Bronchus fibroblast of lung (primary cell): Measurements from ENCODE around the gene AHCTF1. TPM values are rescaled to one million over a fixed set of nuclear protein-coding genes. Genes with fewer than 3 reads are reported as not detected.

Experiments used
- total RNA-seq: library from RNA; depleted of rRNA; stranded (reverse); fragments of >200 nt; gene quantifications from 2 replicates; pipeline ENCODE4 v1.2.3, GENCODE V29; 2015

Gene AHCTF1, protein sequence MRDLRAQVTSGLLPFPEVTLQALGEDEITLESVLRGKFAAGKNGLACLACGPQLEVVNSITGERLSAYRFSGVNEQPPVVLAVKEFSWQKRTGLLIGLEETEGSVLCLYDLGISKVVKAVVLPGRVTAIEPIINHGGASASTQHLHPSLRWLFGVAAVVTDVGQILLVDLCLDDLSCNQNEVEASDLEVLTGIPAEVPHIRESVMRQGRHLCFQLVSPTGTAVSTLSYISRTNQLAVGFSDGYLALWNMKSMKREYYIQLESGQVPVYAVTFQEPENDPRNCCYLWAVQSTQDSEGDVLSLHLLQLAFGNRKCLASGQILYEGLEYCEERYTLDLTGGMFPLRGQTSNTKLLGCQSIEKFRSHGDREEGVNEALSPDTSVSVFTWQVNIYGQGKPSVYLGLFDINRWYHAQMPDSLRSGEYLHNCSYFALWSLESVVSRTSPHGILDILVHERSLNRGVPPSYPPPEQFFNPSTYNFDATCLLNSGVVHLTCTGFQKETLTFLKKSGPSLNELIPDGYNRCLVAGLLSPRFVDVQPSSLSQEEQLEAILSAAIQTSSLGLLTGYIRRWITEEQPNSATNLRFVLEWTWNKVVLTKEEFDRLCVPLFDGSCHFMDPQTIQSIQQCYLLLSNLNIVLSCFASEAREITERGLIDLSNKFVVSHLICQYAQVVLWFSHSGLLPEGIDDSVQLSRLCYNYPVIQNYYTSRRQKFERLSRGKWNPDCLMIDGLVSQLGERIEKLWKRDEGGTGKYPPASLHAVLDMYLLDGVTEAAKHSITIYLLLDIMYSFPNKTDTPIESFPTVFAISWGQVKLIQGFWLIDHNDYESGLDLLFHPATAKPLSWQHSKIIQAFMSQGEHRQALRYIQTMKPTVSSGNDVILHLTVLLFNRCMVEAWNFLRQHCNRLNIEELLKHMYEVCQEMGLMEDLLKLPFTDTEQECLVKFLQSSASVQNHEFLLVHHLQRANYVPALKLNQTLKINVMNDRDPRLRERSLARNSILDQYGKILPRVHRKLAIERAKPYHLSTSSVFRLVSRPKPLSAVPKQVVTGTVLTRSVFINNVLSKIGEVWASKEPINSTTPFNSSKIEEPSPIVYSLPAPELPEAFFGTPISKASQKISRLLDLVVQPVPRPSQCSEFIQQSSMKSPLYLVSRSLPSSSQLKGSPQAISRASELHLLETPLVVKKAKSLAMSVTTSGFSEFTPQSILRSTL (N-terminal part only)
- total RNA-seq = 11.9 and 15.0 TPM in 2 replicates

DNA sequence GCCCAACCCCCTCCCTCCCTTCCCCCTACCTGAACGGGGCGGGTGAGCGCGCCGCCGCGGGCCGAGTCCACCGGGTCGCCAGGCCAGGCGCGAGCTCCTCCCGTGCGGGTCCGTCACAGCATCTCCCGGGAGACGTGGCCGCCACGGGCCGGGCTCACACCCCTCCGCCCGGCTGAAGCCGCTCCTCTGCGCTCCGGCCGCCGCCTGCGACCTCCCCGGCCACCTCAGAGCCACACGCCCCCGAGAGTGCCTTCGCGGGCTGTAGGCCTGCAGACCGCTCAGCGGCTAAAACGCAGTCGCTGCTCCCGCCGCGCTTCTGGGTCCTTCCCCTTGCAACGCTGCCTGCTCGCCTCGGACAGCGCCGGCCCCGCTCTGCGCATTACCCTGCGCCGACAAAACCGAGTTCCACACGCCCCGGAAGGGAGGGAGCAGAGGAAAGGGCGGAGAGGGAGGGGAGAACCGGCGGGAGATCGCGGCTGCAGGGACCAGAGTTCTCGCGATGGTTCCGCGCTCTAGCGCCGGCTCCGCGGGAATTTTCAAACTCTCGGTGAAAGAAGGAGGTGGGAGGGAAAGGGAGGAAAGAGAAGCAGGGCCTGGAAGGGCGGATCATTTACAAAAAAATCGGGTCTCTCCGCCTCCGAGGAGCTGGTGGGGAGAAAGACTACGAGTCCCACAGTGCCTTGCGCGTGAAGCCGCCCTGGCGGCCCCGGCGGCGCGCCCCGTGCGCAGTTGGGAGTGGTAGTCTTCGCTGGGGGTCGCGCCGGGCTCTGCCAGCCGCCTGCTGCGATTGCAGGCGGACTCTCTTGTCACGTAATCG is at the start of gene AHCTF1:
TSS of gene AHCTF1 (minus strand) at position 400 of the 817 bp plus-strand sequence. CDS start 13,578 bp downstream, outside the sequence.

Other genes starting within 250 kb of the AHCTF1 start
- 34.5 and 40.0 TPM in 2 replicates for gene SCCPDH, start 207.5 kb downstream of the AHCTF1 start, total RNA-seq
- gene ZNF695, start 76.1 kb upstream of the AHCTF1 start, total RNA-seq = 3.0 and 4.2 TPM in 2 replicates
- gene ZNF670, start 146.9 kb upstream of the AHCTF1 start, total RNA-seq = 2.0 and 2.8 TPM in 2 replicates
- 4.5 and 5.9 TPM in 2 replicates for gene ZNF669, start 172.4 kb upstream of the AHCTF1 start, total RNA-seq
- gene ZNF124, start 240.1 kb upstream of the AHCTF1 start, total RNA-seq = 8.0 and 11.3 TPM in 2 replicates